HEK293 (cell line): ENCODE measurements around the gene POU2AF3.

Experiments
- CTCF ChIA-PET: fragments of 350-600 bp; formaldehyde crosslinking; extraction: SDS; loops from one replicate; lab custom pipeline; 2021; ENCODE audit warnings: antibody characterized with exemption; lab: Yijun Ruan, JAX
- POLR2A ChIA-PET: fragments of 300-600 bp; formaldehyde crosslinking; extraction: SDS; loops from one replicate; lab custom pipeline; 2020; ENCODE audit warnings: antibody characterized with exemption, inconsistent platforms; lab: Yijun Ruan, JAX
- H3K27ac ChIP-seq: fragments of 200-500 bp; sonication (Bioruptor generic); 2 replicates; pipeline ENCODE4 v1.5.1; 2014; ENCODE audit warnings: low read depth, low read length, control low read depth, inconsistent platforms; ENCODE audit errors: extremely low read depth
- H3K36me3 ChIP-seq, 2 experiments: fragments of 200-500 bp in 1 of 2; sonication (Bioruptor generic) in 1 of 2; 1 replicate in 1 of 2; 2 replicates in 1 of 2; pipeline ENCODE4 v1.5.1; 2014 to 2017; ENCODE audit warnings: inconsistent platforms in 2 of 2, low read length in 2 of 2; ENCODE audit not compliant: control insufficient read depth in 2 of 2, insufficient read depth in 1 of 2
- H3K4me1 ChIP-seq: fragments of 200-500 bp; sonication (Bioruptor generic); 2 replicates; pipeline ENCODE4 v1.5.1; 2014; ENCODE audit warnings: mild to moderate bottlenecking, low read length, inconsistent platforms; ENCODE audit not compliant: control insufficient read depth, insufficient read depth
- H3K4me3 ChIP-seq: 2 replicates; pipeline ENCODE4 v1.5.1; 2011; ENCODE audit warnings: low read depth, mild to moderate bottlenecking, control low read depth, low read length, moderate library complexity
- H3K9me3 ChIP-seq: fragments of 200-500 bp; sonication (Bioruptor generic); 2 replicates; pipeline ENCODE4 v1.5.1; 2014; ENCODE audit warnings: low read depth, low read length, inconsistent platforms; ENCODE audit not compliant: control insufficient read depth, insufficient read depth
- GLI4 ChIP-seq: fragments of 450-650 bp; formaldehyde crosslinking; IDR thresholded peaks from 2 replicates; pipeline ENCODE4 v1.5.1; 2016; ENCODE audit warnings: missing biosample characterization, missing genetic modification characterization
- HIC1 ChIP-seq: fragments of 450-650 bp; formaldehyde crosslinking; IDR thresholded peaks from 2 replicates; pipeline ENCODE4 v1.5.1; 2016; ENCODE audit warnings: missing biosample characterization, missing genetic modification characterization
- PBX3 ChIP-seq: sonication (generic); formaldehyde crosslinking; IDR thresholded peaks from 2 replicates; pipeline ENCODE4 v1.8.1; 2022; ENCODE audit warnings: mild to moderate bottlenecking, moderate library complexity, missing genetic modification reagents
- REST ChIP-seq: fragments of 450-650 bp; formaldehyde crosslinking; IDR thresholded peaks from 2 replicates; pipeline ENCODE4 v1.5.1; 2016; ENCODE audit warnings: missing biosample characterization, missing genetic modification characterization
- SETDB1 ChIP-seq: IDR thresholded peaks from one replicate; pipeline ENCODE4 v1.6.1; 2017; ENCODE audit warnings: mild to moderate bottlenecking, low read length, moderate library complexity, mixed read lengths; ENCODE audit not compliant: insufficient read length
- TCF7L2 ChIP-seq: IDR thresholded peaks from 2 replicates; pipeline ENCODE4 v1.6.1; 2011; ENCODE audit warnings: low read depth, mild to moderate bottlenecking, inconsistent platforms, low read length, moderate library complexity, borderline replicate concordance
- TRIM28 ChIP-seq: IDR thresholded peaks from 2 replicates; pipeline ENCODE4 v1.6.1; 2011; ENCODE audit warnings: low read length, control low read depth, borderline replicate concordance
- ZFHX2 ChIP-seq: fragments of 450-650 bp; formaldehyde crosslinking; conservative IDR thresholded peaks from 2 replicates; pipeline ENCODE4 v1.5.1; 2016; ENCODE audit warnings: missing biosample characterization, missing genetic modification characterization
- ZFP37 ChIP-seq: fragments of 450-650 bp; formaldehyde crosslinking; IDR thresholded peaks from 2 replicates; pipeline ENCODE4 v1.5.1; 2016; ENCODE audit warnings: missing biosample characterization, missing genetic modification characterization
- ZFP69B ChIP-seq: fragments of 450-650 bp; formaldehyde crosslinking; IDR thresholded peaks from 2 replicates; pipeline ENCODE4 v1.5.1; 2016; ENCODE audit warnings: missing biosample characterization, missing genetic modification characterization
- ZNF10 ChIP-seq: fragments of 450-650 bp; formaldehyde crosslinking; IDR thresholded peaks from 2 replicates; pipeline ENCODE4 v1.5.1; 2017; ENCODE audit warnings: missing biosample characterization, missing genetic modification characterization
- ZNF132 ChIP-seq: fragments of 450-650 bp; formaldehyde crosslinking; IDR thresholded peaks from 2 replicates; pipeline ENCODE4 v1.5.1; 2017; ENCODE audit warnings: missing biosample characterization, missing genetic modification characterization, borderline replicate concordance
- ZNF157 ChIP-seq: fragments of 450-650 bp; formaldehyde crosslinking; IDR thresholded peaks from 2 replicates; pipeline ENCODE4 v1.5.1; 2016; ENCODE audit warnings: missing biosample characterization, missing genetic modification characterization
- ZNF223 ChIP-seq: fragments of 450-650 bp; formaldehyde crosslinking; IDR thresholded peaks from 2 replicates; pipeline ENCODE4 v1.5.1; 2016; ENCODE audit warnings: missing biosample characterization, missing genetic modification characterization
- ZNF518A ChIP-seq: fragments of 450-650 bp; formaldehyde crosslinking; conservative IDR thresholded peaks from 2 replicates; pipeline ENCODE4 v1.5.1; 2016; ENCODE audit warnings: low read depth, missing biosample characterization, missing genetic modification characterization
- ZNF548 ChIP-seq: fragments of 450-650 bp; formaldehyde crosslinking; IDR thresholded peaks from 2 replicates; pipeline ENCODE4 v1.5.1; 2016; ENCODE audit warnings: missing biosample characterization, missing genetic modification characterization
- ZNF571 ChIP-seq: fragments of 450-650 bp; formaldehyde crosslinking; IDR thresholded peaks from 2 replicates; pipeline ENCODE4 v1.5.0; 2017; ENCODE audit warnings: missing biosample characterization, missing genetic modification characterization
- ZNF580 ChIP-seq: fragments of 450-650 bp; formaldehyde crosslinking; IDR thresholded peaks from 2 replicates; pipeline ENCODE4 v1.5.1; 2016; ENCODE audit warnings: missing biosample characterization, missing genetic modification characterization
- ZNF585B ChIP-seq: fragments of 450-650 bp; formaldehyde crosslinking; IDR thresholded peaks from 2 replicates; pipeline ENCODE4 v1.5.1; 2016; ENCODE audit warnings: missing biosample characterization, missing genetic modification characterization
- ZNF747 ChIP-seq: fragments of 450-650 bp; formaldehyde crosslinking; IDR thresholded peaks from 2 replicates; pipeline ENCODE4 v1.5.1; 2016; ENCODE audit warnings: missing biosample characterization, missing genetic modification characterization
- ZNF785 ChIP-seq: fragments of 450-650 bp; formaldehyde crosslinking; IDR thresholded peaks from 2 replicates; pipeline ENCODE4 v1.5.1; 2016; ENCODE audit warnings: missing biosample characterization, missing genetic modification characterization
- ZNF843 ChIP-seq: fragments of 450-650 bp; formaldehyde crosslinking; IDR thresholded peaks from 2 replicates; pipeline ENCODE4 v1.5.1; 2016; ENCODE audit warnings: missing biosample characterization, missing genetic modification characterization
- ZSCAN18 ChIP-seq: fragments of 450-650 bp; formaldehyde crosslinking; IDR thresholded peaks from 2 replicates; pipeline ENCODE4 v1.5.1; 2016; ENCODE audit warnings: missing biosample characterization, missing genetic modification characterization

POU2AF3 gene

GRCh38 chr11:111322534-111322933, 24.2 kb downstream of the POU2AF3 start (continued):
- TF ChIP-seq ZNF843, result no peak
- no peak for TF ChIP-seq ZFHX2
- no peak for TF ChIP-seq TCF7L2
- TF ChIP-seq ZNF157 (tag by site-specific recombination), result no peak

GRCh38 chr11:111324277-111324720, 26.0 kb downstream of the POU2AF3 start:
- no peak overlapping the region for H3K27ac ChIP-seq
- ChIA-PET CTCF (interaction anchor here (0.6 to 0.7 kb wide), 2 partner anchors 41 to 1124 kb away, joined by 3 read pairs; no protein-coding TSS in a partner anchor), POLR2A (no interaction called here)
- TF ChIP-seq GLI4 (tag by site-specific recombination) (no peak), ZNF132 (tag by site-specific recombination) (no peak), ZNF548 (tag by site-specific recombination) (no peak), ZNF518A (no peak), ZFP69B (tag by site-specific recombination) (no peak), ZNF585B (tag by site-specific recombination) (no peak), ZNF747 (tag by site-specific recombination) (no peak), ZNF580 (tag by site-specific recombination) (no peak), HIC1 (tag by site-specific recombination) (no peak), ZSCAN18 (tag by site-specific recombination) (no peak), ZNF785 (tag by site-specific recombination) (no peak), ZFP37 (tag by site-specific recombination) (no peak), SETDB1 (no peak), REST (tag by site-specific recombination) (no peak), ZNF10 (tag by site-specific recombination) (no peak), ZNF571 (tag by site-specific recombination) (no peak), TRIM28 (no peak), TCF7L2 (no peak), ZNF223 (tag by site-specific recombination) (no peak), PBX3 (CRISPR knock-in tag) (no peak)
- H3K9me3 ChIP-seq, result no peaks in the 10 kb centered on the region
- H3K36me3 ChIP-seq, result no peaks in the 10 kb centered on the region
- no peak overlapping the region for H3K4me3 ChIP-seq
- no peaks in the 10 kb centered on the region for H3K4me1 ChIP-seq
